Neural cell (in vitro differentiated cells): Measurements from ENCODE around the gene RAB11FIP5.

Source experiments
- POLR2AphosphoS5 ChIP-seq: IDR thresholded peaks from 2 replicates; pipeline ENCODE4 v1.6.1; 2012
- TF ChIP-seq, protein P1 (sequence below): fragments of 450-650 bp; IDR thresholded peaks from 2 replicates; pipeline ENCODE4 v1.5.1; 2014; ENCODE audit warnings: antibody characterized with exemption, mild to moderate bottlenecking, moderate library complexity; ENCODE audit not compliant: poor library complexity, severe bottlenecking
- TF ChIP-seq, protein P2 (sequence below): IDR thresholded peaks from 2 replicates; pipeline ENCODE4 v1.6.1; 2012; ENCODE audit warnings: borderline replicate concordance

DNA sequence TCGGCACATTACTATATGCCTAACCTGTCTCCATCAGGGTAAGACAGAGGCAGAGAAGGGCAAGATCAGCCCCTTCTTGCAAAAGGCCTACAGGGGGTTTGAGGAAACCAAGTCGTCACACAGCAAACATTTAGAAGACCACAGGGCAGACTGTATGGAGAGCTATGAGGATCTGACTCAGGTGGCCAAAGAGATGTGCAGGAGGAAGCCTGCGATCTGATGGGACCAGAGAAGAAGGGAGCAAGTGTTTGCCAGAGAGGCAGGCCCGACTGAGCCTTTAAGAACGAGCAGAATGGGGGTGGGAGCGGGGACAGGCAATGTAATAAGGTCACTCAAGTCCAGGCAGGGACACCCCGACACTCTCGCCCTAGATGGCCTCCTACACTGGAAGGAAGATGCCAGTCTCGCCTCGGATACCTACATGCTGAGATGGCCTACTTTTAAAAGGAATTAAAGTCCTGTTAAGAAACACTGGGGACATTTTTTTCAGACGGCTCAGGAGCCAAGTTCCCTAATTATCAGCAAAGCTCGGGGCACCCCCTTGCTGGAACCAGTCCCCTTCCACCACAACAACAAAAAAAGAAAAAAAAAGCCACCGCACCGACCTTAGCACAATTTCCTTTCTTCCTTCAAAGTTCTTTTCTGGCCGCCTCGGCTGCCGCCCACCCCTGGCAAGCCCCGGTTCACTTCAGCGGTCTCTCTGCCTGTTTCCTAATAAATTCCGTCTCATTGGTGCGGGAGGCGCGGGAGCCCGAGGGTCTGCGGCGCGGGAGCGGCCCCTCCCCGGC is 42.7 kb downstream of the RAB11FIP5 start:
- TF ChIP-seq, protein P1, sequence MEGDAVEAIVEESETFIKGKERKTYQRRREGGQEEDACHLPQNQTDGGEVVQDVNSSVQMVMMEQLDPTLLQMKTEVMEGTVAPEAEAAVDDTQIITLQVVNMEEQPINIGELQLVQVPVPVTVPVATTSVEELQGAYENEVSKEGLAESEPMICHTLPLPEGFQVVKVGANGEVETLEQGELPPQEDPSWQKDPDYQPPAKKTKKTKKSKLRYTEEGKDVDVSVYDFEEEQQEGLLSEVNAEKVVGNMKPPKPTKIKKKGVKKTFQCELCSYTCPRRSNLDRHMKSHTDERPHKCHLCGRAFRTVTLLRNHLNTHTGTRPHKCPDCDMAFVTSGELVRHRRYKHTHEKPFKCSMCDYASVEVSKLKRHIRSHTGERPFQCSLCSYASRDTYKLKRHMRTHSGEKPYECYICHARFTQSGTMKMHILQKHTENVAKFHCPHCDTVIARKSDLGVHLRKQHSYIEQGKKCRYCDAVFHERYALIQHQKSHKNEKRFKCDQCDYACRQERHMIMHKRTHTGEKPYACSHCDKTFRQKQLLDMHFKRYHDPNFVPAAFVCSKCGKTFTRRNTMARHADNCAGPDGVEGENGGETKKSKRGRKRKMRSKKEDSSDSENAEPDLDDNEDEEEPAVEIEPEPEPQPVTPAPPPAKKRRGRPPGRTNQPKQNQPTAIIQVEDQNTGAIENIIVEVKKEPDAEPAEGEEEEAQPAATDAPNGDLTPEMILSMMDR = no peak
- no peak for TF ChIP-seq POLR2AphosphoS5
- TF ChIP-seq, protein P2, sequence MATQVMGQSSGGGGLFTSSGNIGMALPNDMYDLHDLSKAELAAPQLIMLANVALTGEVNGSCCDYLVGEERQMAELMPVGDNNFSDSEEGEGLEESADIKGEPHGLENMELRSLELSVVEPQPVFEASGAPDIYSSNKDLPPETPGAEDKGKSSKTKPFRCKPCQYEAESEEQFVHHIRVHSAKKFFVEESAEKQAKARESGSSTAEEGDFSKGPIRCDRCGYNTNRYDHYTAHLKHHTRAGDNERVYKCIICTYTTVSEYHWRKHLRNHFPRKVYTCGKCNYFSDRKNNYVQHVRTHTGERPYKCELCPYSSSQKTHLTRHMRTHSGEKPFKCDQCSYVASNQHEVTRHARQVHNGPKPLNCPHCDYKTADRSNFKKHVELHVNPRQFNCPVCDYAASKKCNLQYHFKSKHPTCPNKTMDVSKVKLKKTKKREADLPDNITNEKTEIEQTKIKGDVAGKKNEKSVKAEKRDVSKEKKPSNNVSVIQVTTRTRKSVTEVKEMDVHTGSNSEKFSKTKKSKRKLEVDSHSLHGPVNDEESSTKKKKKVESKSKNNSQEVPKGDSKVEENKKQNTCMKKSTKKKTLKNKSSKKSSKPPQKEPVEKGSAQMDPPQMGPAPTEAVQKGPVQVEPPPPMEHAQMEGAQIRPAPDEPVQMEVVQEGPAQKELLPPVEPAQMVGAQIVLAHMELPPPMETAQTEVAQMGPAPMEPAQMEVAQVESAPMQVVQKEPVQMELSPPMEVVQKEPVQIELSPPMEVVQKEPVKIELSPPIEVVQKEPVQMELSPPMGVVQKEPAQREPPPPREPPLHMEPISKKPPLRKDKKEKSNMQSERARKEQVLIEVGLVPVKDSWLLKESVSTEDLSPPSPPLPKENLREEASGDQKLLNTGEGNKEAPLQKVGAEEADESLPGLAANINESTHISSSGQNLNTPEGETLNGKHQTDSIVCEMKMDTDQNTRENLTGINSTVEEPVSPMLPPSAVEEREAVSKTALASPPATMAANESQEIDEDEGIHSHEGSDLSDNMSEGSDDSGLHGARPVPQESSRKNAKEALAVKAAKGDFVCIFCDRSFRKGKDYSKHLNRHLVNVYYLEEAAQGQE = no peak
